AG04450 (cell line): ENCODE data around the gene CPNE4. TPM values are rescaled to one million over a fixed set of nuclear protein-coding genes. Genes with fewer than 3 reads are reported as not detected.
A peak's percentile ranks its signal among the peaks of the same experiment; 100 is the strongest.

ENCODE experiments used
- CTCF ChIA-PET: fragments of 300-600, 350-600 bp; formaldehyde crosslinking; extraction: SDS; loops from one replicate; lab custom pipeline; 2022; ENCODE audit warnings: antibody characterized with exemption, inconsistent platforms; lab: Charles Lee
- POLR2A ChIA-PET: fragments of 350-600 bp; formaldehyde crosslinking; extraction: SDS; loops from one replicate; lab custom pipeline; 2021; ENCODE audit warnings: antibody characterized with exemption, inconsistent platforms; lab: Yijun Ruan, JAX
- DNase-seq: peaks from one replicate; pipeline ENCODE4 v3.0.0-alpha.2; 2011; ENCODE audit warnings: low read depth, low spot score
- H3K27ac ChIP-seq: one replicate; pipeline ENCODE4 v1.5.1; 2012; ENCODE audit warnings: low read depth, low read length, control low read depth
- H3K27me3 ChIP-seq: one replicate; pipeline ENCODE4 v1.6.0; 2012; ENCODE audit warnings: low read length; ENCODE audit not compliant: control insufficient read depth, insufficient read depth
- H3K4me3 ChIP-seq: 2 replicates; pipeline ENCODE4 v1.5.1; 2011; ENCODE audit warnings: mild to moderate bottlenecking, low read depth, low read length, control low read depth
- H3K9me3 ChIP-seq: 2 replicates; pipeline ENCODE4 v1.5.1; 2012; ENCODE audit warnings: low read length; ENCODE audit not compliant: control insufficient read depth, insufficient read depth
- polyA plus RNA-seq: library from polyadenylated mRNA; depleted of rRNA; stranded (reverse); fragments of >200 nt; gene quantifications from 2 replicates; pipeline ENCODE4 v1.2.3, GENCODE V29; 2011
- TF ChIP-seq, protein P1 (sequence below): IDR thresholded peaks from 2 replicates; pipeline ENCODE4 v1.5.1; 2011; ENCODE audit warnings: low read depth, low read length, control low read depth, inconsistent platforms

Gene CPNE4
- polyA plus RNA-seq, 1 experiment, result not detected

DNA sequence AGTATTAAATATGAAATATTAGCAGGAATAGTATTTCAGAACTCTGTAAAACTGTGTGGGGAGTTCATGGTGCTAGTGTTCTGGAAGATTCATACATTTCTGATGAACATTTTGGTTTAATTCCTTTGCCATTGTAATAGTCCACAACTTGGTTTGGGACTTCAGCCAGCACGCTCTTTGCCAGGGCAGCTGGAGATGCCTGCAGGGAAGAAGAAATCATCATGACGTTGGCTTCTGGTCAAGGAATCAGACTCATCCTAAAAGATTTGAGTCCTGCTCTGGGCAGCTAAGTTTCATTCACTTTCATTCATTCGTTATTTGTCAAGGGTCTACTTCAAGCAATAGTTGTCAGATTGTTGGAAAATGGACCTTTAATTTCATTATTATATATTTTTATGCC is 499.7 kb downstream of the CPNE4 start:
- CTCF ChIA-PET, result interaction anchor here (0.6 to 1.2 kb wide), 2 partner anchors 8 to 504 kb away, joined by 4 read pairs; no protein-coding TSS in a partner anchor
- no peak for DNase-seq
- POLR2A ChIA-PET, result interaction anchor here (0.6 kb wide), 1 partner anchor 788 kb away, joined by 3 read pairs; no protein-coding TSS in a partner anchor
- TF ChIP-seq, protein P1, sequence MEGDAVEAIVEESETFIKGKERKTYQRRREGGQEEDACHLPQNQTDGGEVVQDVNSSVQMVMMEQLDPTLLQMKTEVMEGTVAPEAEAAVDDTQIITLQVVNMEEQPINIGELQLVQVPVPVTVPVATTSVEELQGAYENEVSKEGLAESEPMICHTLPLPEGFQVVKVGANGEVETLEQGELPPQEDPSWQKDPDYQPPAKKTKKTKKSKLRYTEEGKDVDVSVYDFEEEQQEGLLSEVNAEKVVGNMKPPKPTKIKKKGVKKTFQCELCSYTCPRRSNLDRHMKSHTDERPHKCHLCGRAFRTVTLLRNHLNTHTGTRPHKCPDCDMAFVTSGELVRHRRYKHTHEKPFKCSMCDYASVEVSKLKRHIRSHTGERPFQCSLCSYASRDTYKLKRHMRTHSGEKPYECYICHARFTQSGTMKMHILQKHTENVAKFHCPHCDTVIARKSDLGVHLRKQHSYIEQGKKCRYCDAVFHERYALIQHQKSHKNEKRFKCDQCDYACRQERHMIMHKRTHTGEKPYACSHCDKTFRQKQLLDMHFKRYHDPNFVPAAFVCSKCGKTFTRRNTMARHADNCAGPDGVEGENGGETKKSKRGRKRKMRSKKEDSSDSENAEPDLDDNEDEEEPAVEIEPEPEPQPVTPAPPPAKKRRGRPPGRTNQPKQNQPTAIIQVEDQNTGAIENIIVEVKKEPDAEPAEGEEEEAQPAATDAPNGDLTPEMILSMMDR, result no peak
- no peaks in the 10 kb centered on the region for H3K27me3 ChIP-seq
- H3K27ac ChIP-seq, result no peak overlapping the region
- no peaks in the 10 kb centered on the region for H3K9me3 ChIP-seq
- H3K4me3 ChIP-seq, result no peak overlapping the region

DNA sequence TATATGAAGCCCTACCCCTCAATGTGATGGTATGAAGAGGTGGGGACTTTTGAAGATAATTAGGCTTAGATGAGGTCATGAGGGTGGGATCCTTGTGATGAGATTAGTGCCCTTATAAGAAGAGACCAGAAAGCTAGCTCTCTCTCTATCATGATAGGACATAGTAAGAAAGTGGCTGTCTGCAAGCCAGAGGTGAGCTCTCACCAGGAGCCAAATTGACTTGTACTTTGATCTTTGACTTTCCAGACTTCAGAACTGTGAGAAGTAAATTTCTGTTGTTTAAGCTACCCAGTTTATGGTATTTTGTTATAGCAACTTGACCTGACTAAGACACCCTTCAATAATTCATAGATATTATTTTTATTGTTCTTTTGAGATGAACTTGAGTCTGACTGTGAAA is 502.2 kb downstream of the CPNE4 start:
- H3K27me3 ChIP-seq, result no peaks in the 10 kb centered on the region
- TF ChIP-seq, protein P1, result no peak
- no peaks in the 10 kb centered on the region for H3K9me3 ChIP-seq
- POLR2A ChIA-PET, result no interaction called here
- no peak for DNase-seq
- CTCF ChIA-PET, result no interaction called here
- H3K4me3 ChIP-seq, result no peak overlapping the region
- H3K27ac ChIP-seq, result no peak overlapping the region

DNA sequence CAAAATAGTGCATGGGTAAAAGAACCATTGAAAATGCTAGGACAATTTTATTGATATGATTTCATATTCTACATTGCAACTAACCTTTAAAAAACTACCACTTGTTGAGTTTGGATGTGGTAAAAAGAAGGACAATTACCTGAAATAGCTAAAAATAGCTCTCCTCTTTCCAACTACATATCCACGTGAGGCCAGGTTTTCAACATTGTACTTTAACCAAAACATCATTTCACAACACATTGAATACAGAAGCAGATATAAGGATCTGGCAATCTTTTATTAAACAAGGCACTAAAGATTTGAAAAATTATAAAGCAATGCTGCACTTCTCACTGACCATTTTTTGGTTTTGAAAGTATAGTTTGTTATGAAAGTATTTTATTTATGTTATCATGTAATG is 504.0 kb downstream of the CPNE4 start:
- H3K27ac ChIP-seq, result no peak overlapping the region
- DNase-seq, result no peak
- TF ChIP-seq, protein P1, result no peak
- CTCF ChIA-PET, result no interaction called here
- H3K4me3 ChIP-seq, result no peak overlapping the region
- no peaks in the 10 kb centered on the region for H3K27me3 ChIP-seq
- H3K9me3 ChIP-seq, result no peaks in the 10 kb centered on the region
- POLR2A ChIA-PET, result no interaction called here

DNA sequence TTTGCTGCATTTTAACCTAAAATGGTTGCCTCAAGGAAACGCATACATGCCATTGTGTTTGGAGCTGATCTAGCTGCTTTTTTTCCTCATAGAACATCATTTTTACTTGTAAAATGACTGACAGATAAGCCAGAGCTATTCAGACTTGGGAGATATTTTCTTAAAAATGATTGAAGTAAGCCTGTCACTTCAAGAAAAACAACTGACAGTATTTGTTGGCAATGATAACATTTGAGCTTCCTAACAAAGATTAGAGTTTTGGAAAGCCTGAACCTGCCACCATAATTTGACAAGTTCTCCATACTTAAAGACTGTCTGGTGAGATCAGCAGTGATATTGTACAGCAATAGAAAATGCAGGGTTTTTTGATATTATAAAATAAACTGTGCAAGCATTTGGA is 504.4 kb downstream of the CPNE4 start:
- CTCF ChIA-PET, result no interaction called here
- Histone ChIP-seq H3K4me3 (no peak overlapping the region), H3K27me3 (no peaks in the 10 kb centered on the region), H3K27ac (no peak overlapping the region), H3K9me3 (no peaks in the 10 kb centered on the region)
- TF ChIP-seq, protein P1, result no peak
- POLR2A ChIA-PET, result no interaction called here
- DNase-seq, result no peak

DNA sequence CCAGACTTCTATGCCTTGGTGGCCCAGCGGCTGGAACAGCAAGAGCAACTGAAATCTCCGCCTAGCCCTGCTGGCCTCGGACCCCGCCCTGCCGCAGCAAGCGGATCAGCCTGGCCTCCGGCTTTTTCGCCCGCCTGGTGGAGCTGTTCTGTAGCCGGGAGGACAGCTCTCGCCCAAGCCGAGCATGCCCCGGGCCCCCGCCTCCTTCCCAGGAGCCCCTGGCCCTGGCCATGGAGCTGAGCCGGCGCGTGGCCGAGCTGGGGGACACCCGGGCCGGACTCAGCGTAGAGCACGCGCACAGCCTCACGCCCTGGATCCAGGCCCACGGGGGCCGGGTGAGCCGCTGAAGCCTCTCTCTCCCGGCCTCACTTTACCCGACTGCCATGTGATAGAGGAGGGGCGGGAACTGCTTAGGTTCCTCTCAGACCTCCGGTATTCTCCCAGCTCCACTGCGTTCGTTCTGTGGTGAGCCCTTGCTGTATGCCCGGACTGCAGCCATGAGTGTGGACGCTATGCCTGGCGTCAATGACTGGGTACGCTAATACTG is 507.9 kb downstream of the CPNE4 start:
- Histone ChIP-seq H3K27me3 (no peaks in the 10 kb centered on the region), H3K27ac (no peak overlapping the region), H3K9me3 (no peaks in the 10 kb centered on the region), H3K4me3 (peak overlapping the region; percentile 50)
- TF ChIP-seq, protein P1, result peak; percentile 55
- no peak for DNase-seq
- ChIA-PET POLR2A (no interaction called here), CTCF (interaction anchor here (0.6 to 2.0 kb wide), 5 partner anchors 8 to 988 kb away, joined by 3 to 5 read pairs (median 4); no protein-coding TSS in a partner anchor)
